NCI-H2081 treated with DMSO at 0.1 percent for 48 hours (cell line): ENCODE measurements around the gene SHISA7.

ENCODE experiments used
- DNase-seq: peaks from one replicate; lab custom pipeline; 2025; lab: John Stamatoyannopoulos, UW

Gene SHISA7

DNA sequence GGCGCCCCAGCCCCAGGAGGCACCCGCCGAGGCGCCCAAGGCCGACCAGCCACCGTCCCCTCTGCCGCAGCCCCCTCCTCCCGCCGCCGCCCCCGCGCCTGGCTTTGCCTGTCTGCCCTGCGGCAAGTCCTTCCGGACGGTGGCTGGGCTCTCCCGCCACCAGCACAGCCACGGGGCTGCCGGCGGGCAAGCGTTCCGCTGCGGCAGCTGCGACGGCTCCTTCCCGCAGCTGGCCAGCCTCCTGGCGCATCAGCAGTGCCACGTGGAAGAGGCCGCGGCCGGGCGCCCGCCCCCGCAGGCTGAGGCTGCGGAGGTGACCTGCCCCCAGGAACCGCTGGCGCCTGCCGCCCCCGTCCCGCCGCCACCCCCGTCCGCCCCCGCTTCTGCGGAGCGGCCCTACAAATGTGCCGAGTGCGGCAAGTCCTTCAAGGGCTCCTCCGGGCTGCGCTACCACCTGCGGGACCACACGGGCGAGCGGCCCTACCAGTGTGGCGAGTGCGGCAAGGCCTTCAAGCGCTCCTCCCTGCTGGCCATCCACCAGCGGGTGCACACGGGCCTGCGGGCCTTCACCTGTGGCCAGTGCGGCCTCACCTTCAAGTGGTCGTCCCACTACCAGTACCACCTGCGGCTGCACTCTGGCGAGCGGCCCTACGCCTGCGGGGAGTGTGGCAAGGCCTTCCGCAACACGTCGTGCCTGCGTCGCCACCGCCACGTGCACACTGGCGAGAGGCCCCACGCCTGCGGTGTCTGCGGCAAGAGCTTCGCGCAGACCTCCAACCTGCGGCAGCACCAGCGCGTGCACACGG lies 39.3 kb upstream of the SHISA7 start:
- DNase-seq = no peak

DNA sequence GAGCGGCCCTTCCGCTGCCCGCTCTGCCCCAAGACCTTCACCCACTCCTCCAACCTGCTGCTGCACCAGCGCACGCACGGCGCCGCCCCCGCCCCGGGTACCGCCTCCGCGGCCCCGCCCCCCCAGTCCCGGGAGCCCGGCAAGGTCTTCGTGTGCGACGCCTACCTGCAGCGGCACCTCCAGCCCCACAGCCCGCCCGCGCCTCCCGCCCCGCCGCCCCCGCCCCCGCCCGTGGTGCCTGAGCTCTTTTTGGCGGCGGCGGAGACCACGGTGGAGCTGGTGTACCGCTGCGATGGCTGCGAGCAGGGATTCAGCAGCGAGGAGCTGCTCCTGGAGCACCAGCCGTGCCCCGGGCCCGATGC lies 38.7 kb upstream of the SHISA7 start:
- no peak for DNase-seq

DNA sequence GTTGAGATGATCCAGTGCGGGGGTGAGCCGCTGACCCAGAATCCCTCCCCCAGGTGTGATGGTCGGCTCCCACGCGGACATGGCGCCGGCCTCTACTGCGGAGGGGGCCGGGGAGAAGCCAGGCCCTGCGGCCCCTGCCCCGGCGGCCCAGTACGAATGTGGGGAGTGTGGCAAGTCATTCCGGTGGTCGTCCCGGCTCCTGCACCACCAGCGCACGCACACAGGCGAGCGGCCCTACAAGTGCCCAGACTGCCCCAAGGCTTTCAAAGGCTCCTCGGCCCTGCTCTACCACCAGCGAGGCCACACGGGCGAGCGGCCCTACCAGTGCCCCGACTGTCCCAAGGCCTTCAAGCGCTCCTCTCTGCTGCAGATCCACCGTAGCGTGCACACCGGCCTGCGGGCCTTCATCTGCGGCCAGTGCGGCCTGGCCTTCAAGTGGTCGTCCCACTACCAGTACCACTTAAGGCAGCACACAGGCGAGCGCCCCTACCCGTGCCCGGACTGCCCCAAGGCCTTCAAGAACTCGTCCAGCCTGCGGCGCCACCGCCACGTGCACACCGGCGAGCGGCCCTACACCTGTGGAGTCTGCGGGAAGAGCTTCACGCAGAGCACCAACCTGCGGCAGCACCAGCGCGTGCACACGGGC lies 38.2 kb upstream of the SHISA7 start:
- no peak for DNase-seq

DNA sequence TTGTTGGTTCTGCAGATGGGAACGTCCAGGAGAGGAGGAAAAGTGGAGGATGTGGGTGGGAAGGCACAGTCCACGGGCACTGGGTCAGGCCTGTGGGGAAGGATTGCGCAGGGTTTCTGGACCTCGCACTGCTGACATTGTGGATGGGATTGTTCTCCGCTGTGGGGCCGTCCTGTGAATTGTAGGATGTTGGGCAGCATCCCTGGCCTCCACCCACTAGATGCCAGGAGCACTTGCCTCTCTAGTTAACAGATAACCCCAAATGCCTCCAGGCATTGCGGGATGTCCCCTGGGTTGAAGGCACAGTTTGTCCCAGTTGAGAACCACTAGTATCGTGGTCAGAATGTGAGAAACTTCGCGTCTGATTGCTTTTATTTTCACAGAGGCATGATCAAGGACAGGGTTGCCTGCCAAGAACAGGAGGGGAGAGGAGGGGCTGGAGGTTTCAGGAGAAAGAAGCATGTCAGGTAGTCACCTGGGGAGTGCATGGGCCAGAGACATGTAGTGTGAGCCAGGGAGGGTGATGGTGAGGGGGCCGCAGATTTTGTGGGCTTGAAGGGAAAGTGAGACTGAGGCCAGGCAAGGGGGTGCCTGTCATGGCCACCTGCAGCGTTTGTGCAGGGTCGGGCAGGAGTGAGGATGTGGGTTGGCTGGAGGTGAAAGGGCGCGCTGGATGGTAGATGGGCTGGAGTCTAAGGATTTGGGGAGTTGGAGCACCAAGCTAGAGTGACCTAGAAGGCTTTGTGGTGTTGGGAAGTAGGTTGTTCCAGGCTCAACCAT lies 36.5 kb upstream of the SHISA7 start:
- DNase-seq = no peak

DNA sequence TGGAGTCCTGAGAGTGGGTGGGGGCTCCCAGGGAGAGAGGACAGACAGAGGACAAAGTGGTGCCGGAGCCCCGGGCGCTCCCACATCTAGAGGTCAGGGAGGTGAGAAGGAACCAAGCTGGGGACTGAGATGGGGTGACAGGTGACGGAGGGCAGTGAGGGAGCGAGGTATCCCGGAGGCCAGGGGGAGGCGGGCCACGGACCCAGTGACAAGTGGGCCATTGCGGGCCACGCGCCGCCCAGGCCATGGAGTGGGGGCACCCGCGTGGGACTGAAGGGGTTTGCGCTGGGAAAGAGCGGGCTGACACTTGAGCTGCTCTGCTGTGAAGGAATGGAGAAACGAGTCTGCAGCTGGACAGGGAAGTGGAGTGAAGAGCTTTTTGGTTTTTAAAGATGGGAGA lies 35.9 kb upstream of the SHISA7 start:
- no peak for DNase-seq

DNA sequence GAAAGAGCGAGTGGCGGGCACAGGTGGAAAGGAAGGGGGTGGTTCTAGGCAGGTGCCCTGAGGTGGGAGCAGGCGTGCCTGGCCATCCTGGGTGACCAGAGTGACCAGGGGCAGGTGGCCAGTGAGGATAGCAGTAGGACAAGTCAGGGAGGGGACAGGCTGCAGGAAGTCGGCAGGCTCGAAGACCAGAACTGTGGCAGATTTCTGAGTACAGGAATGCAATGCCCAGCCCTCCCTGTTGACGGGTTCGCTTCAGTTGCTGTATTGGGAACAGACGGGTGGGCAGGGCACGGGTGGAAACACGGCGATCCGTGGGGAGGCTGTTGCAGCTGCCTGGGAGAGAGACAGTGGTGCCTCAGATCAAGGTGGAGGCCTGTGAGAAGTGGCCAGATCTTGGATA lies 35.3 kb upstream of the SHISA7 start:
- no peak for DNase-seq

DNA sequence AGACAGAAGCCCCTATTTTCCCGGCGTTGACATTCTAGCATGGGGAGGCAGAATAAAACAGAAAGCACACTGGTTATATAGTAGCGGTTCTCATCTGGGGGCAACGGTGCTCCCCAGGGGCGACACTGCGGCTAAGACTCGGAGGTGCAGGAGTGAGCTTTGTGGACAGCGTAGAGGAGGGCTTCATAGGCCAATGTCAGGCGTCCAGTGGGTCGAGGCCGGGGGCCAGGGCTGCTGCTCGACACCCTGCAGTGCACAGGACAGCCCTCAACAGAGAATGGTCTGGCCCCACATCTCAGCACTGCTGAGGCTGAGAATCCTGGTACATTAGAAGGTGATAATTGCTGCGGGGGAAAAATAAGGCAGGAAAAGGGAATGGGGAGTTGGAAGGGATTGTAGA lies 34.8 kb upstream of the SHISA7 start:
- DNase-seq = no peak

DNA sequence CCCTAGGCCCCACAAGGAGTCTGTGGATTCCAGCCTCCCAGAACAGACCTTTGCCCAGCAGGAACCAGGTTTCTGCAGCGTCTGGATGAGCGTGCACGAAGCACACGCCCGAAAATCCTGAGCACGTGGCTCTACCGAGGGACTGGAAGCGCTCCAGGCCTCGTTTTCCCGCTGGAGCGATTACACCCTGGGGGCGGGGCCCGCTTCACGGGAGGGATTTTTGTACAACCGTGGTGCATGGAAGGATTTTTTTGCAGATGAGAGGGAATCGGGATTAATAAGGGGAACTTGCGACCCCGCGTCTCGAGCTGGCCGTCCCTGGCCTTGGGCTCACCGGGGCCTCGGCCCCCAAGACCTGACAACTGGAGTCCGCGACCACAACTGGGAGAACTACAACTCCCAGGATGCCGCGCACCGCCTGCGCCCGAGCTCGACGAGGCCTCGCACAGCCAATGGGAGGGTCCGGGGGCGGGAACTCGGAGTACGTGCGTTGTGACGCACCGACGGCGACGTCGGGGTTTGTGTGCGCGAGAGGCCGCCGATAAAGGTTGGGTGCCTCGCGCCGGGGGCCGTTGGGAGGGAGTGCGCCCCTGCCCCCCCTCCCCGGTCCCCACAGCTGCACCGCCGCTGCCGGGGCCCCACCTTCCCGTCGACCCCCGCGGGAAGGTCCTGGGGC lies 33.1 kb upstream of the SHISA7 start, which contains the start of gene ZNF628:
Gene ZNF628 (plus strand): TSS at position 518 of the 676 bp plus-strand sequence. CDS start 3,294 bp downstream, outside the sequence.
- DNase-seq = peak; percentile 82

DNA sequence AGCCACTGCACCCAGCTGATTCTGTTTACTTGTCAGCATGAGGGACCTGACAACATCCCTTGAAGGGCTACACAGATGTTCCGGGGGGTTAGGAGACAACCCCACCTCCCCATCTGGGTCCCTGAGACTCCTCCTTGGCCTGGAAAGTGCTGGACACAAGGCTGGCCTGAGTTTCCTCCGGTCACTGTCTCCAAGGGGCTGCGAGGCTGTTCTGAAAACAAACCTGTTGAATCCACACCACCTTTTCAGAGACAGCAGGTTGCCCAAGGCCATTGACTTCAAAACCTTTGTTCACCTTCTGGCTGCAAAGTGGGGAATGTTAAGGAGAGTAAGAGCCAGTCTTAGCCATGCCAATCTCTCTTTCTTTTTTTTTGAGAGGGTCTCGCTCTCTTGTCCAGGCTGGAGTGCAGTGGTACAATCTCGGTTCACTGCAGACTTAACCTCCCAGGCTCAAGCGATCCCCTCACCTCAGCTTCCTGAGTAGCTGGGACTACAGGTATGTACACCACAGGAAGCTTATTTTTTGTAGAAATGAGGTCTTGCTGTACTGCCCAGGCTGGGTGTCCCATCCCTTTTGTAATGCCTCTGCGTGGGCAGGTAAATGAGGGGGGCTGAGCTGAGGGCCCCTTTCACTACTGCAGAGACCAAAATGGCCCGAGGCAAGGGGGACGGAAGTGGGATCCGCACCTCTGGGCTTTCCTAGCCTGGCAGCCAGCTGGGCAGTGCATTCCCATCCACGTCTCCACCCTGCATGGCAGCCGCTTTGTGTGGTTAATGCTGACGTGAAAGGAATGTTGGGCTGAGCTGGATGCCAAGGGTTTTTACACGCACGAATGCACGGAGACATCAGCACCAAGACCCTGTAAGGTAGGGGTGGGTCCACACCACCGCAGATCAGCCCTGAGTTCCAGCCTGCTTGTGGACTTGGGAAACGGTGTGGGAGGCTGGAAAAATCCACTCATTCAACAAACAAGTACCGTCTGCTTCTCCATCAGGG lies 31.5 kb upstream of the SHISA7 start:
- DNase-seq = no peak

DNA sequence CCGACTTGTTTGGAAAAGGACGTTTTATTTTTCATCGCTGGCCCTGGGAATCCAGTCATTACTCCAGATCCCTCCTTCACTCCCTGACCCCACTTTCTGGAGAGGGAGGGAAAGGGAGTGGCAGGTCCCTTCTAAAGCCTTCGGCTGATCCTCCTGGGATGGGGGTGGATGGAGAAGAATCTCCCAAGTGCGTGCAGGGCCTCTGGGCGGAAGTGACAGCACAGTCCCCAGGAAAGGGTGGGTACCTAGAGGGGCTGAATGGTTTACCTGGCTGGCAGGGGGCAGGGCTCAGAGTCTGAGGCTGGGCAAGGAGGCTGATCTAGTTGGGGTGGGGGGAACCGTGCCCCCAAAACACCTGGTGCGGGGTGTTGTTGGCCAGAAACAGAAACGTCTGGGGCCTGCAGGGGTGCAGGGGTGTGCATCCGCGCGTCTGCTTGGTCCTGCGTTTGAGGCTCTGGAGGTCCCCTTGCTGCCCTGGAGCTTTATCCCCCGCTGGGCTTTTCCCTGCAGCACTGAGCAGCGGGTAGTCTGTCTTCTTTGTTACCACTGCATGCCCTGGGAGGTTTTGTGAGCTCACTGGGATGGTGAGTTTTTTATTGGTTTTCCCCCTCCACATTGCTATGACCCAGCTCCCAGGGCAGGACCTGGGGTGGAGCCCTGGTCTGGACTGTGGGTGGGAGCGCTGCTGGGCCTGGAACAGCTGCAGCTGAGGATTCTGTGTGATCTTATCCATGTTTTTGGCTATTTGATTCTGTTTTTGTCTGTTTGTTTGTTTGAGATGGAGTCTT lies 30.3 kb upstream of the SHISA7 start:
- no peak for DNase-seq

DNA sequence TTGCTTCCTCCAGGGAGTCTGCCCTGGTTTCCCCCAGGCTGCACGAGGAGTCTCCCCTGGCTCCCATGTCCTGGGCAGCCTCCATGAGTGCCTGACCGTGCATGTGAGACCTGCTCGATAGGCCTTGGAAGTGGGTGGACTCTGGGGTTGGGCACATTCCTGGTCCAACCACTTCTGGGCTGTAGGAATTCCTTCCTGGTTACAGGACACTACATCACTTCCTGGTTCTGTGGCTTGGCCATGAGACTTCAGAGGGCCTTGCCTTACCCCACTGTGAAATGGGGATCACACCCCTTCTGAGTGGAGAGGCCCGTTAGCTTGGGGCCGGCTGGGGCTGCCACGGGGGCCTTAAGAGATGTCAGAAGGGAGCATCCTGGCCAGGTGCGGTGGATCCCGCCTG lies 29.4 kb upstream of the SHISA7 start:
- DNase-seq = no peak

DNA sequence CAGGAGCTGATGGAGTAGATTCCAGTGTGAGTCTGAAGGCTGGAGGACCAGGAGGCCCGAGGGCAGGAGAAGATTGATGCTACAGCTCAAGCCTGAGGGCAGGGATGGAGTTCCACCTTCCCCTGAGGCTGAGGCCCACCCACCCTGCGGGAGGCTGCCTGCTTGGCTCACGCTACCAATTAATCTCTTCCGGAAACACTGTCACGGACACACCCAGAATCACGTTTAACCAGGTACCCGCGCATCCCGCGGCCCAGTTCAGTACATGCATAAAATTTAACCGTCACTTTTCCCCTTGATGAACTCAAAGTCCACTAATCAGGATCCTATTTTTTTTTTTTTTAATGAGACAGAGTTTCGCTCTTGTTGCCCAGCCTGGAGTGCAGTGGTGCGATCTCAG lies 28.2 kb upstream of the SHISA7 start:
- no peak for DNase-seq

DNA sequence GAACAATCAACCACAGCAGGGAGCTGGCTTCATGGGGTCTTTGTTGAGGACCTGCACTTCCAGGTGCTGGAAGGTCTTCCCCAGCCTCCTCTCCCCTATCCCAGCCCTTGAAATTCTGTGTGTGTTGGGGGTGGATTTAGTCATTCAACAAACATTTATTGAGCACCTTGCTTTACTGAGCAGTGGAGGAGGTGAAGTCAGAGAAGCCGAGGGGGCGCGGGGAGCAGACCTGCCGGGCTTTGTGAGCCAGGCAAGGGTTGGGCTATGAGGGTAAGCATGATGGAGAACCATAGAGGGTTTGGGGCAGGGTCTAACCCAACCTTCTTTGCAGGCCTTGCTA lies 24.9 kb upstream of the SHISA7 start:
- DNase-seq = no peak

DNA sequence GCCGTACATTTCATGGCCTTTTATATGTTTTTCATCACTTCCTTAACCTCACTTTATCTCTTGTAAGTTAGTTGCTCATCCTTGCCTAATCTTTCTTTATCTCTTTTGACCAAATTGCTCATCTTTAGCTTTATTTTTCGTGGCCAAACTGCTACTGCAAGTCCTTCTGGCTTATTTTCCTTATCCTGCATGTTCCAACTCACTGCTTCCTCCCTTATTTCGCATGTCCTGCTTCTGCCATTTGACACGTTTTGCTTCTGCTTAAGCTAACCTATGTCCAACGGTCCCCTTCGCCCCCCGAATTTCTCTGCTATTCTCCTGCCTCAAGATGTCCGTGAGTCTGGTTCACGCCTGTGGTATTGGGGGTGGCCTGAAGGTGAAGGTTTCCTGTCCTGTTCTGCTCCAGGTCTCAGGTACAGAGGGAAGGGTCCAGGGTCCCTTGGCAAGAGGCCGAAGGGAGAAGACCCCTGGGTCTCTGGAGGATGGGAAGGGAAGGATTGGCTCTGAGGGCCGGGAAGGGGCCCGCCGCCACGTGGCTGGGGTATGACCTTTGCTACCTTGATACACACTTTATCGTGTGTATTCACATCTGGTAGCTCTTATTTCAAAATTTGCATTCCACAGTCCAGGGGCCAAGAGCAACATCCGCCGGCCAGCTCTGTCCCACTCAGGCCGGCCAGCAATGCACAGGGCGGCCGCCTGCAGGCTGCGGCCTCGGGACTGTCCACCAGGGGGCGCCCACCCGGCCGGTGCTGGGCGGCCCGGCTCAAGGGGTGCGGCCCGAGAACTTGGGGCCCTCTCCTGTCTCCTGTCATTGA lies 24.3 kb upstream of the SHISA7 start:
- DNase-seq = no peak

DNA sequence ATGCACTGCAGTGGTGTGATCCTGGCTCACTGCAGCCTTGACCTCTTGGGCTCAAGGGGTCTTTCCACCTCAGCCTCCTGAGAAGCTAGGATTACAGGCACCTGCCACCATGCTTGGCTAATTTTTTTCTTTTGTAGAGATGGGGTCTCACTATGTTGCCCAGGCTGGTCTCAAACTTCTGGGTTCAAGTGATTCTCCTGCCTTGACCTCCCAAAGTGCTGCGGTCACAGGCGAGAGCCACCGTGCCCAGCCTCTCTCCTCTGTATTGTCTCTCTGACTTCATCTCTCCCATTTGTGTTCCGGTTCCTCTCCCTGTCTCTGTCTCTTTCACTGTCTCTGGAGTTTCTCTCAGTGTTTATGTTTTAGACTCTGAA lies 23.1 kb upstream of the SHISA7 start:
- DNase-seq = no peak

DNA sequence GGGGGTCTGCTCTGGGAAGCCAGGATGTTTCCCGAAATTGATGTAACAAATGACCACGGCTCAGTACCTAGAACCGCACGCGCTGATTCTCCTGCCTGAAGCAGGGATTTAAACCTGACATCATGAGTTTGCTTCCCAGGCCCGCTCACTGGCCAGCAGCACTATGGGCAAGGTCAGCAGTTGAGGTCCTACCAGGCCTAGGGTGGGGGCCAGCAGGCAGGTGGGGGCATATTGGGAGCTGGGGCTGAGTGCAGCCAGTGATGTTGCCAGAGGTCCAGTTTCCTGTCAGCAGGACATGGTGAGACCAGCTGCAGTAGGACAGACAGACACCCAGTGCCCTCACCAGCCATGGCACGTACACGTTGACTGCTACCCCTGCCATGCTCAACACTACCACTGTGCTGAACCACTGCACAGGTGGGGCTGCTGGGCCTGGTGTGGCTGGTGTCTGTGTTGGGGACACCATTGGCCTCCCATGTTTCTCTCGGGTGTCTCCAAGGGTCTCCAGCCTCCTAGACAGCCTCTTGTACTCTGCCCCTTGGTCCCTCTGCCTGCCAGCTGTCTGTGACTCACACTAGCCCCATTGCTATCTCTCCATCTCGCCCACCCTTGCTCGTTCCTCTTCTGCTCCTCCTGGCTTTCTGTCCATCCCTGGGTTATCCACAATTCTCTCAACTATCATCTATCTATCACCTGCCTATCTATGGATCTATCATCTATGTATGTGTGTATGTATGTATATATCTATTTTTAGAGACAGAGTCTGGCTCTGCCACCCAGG lies 22.6 kb upstream of the SHISA7 start:
- no peak for DNase-seq

DNA sequence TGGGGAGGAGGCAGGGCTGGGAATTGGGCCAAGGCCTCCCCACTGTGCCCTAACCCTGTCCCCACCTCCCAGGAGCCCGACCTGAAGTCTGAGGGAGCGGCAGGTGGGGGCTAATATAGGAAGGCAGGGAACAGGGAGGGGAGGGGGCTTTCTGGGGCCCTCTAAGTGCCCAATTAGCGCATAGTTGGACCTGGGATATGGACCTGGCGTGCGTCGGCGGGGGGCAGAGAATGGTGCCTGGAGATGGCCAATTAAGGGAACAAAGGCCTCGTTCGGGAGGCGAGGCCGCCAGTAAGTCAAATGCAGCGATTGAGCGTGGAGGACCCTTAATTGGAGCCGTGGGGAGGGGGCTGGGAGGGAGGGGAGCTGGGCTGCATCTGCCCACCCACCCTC lies 21.6 kb upstream of the SHISA7 start, which contains the start of gene C19orf85:
Gene C19orf85 (minus strand): TSS at position 90 of the 393 bp plus-strand sequence. CDS start 197 bp downstream, outside the sequence.
- DNase-seq = no peak

DNA sequence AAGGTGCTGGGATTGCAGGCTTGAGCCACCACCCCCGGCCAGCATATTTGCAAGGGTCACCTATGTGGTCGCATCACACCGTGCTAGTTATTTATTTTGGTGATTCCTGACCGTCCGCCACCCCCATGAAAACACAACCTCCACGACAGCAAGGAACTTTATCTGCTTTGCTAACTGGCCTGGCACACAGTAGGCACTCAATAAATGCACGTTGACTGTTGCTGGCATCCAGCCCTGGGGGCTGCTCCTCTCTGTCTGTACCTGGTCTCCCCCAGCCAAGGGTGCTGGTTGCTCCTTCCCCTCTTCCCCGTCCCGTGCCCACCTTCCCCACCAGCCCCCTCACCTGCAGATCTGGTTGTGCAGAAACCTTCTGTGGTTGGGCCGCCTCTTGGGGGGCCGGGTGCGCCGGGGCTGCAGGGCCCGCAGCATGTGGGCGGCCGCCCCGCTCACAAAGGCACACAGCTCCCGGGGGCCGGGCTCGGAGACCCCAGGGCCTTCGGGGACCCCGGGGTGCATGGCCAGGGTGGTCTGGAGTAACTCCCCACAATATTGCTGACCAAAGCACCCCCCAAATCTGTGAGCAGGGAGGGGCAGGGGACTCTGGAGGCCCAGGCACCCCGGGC lies 21.1 kb upstream of the SHISA7 start:
- DNase-seq = no peak
